Left cardiac atrium (tissue), 4 donors: ENCODE results near the gene MCF2L2. TPM values are rescaled to one million over a fixed set of nuclear protein-coding genes. Genes with fewer than 3 reads are reported as not detected.

Source experiments
- ATAC-seq, 2 donors: fragments of 200-7000 bp; cut with Tn5 transposase; one replicate each; pipeline ENCODE4 v1.9.1; 2020; ENCODE audit warnings: mild to moderate bottlenecking in 2 of 2, moderate library complexity in 2 of 2
- DNase-seq: peaks from one replicate; pipeline ENCODE4 v3.0.0-alpha.2; 2020
- intact Hi-C, 2 donors: fragments of 100-400 bp; cut with DNase I; formaldehyde crosslinking; loops; one replicate each; pipeline versions ENCODE4 v1.14.1 to v1.15.1; 2022 to 2023
- total RNA-seq, 2 donors: library from RNA; stranded (reverse); fragmentation: NEBNext Ultra II Directional; extraction: Animal tissue kit (Norgen Biotek cat#: 25700); gene quantifications; one replicate each; pipeline ENCODE4 v1.2.1, GENCODE V29; 2021
- donor health status: DM: no; HTN: yes; CAD: no.
- donor health status: DM: no; HTN: yes; CAD: no; lungs with severe emphysema.
- donor health status: DM: yes; HTN: yes; CAD: no.
- donor health status: Dilated cardiomyopathy.

The MCF2L2 gene
- total RNA-seq, 2 donors from 2014 or later = 0.34 to 1.1 TPM

GRCh38 chr3:183284570-183284969 lies 143.8 kb downstream of the MCF2L2 start:
- intact Hi-C loops = no loop called here
- no peak for ATAC-seq
- no peak for DNase-seq

GRCh38 chr3:183283886-183284285 lies 144.5 kb downstream of the MCF2L2 start:
- intact Hi-C loops = no loop called here
- DNase-seq (no peak), ATAC-seq (no peak)

- DNase-seq = no peak
- no peak for ATAC-seq
- intact Hi-C loops = no loop called here
These were observed 147.2 kb downstream of the MCF2L2 start for GRCh38 chr3:183281126-183281797.

- intact Hi-C loops = no loop called here
- no peak for DNase-seq
These were observed 149.0 kb downstream of the MCF2L2 start for GRCh38 chr3:183279371-183279770.

GRCh38 chr3:183278479-183279088 lies 149.8 kb downstream of the MCF2L2 start:
- intact Hi-C loops = no loop called here
- DNase-seq = no peak
- no peak for ATAC-seq

More at GRCh38 chr3:183279371-183279770, 149.0 kb downstream of the MCF2L2 start:
- ATAC-seq = no peak

- no peak for ATAC-seq
- no peak for DNase-seq
- intact Hi-C loops = no loop called here
These were observed 151.2 kb downstream of the MCF2L2 start for GRCh38 chr3:183277260-183277659.

- ATAC-seq (no peak), DNase-seq (no peak)
- intact Hi-C loops = no loop called here
These were observed 152.5 kb downstream of the MCF2L2 start for GRCh38 chr3:183275937-183276336.

GRCh38 chr3:183275418-183275817 lies 153.0 kb downstream of the MCF2L2 start:
- intact Hi-C loops = no loop called here
- ATAC-seq = peak in 1 of 2 donors; percentile 60
- DNase-seq = no peak

- no peak for ATAC-seq
- no peak for DNase-seq
- intact Hi-C loops = no loop called here
These were observed 153.8 kb downstream of the MCF2L2 start for GRCh38 chr3:183274609-183275008.

GRCh38 chr3:183272791-183273190 lies 155.6 kb downstream of the MCF2L2 start:
- ATAC-seq = no peak
- intact Hi-C loops = no loop called here
- no peak for DNase-seq

GRCh38 chr3:183272142-183272541 lies 156.3 kb downstream of the MCF2L2 start:
- intact Hi-C loops = no loop called here
- ATAC-seq (no peak), DNase-seq (no peak)

- ATAC-seq (no peak), DNase-seq (no peak)
- intact Hi-C loops = no loop called here
These were observed 158.1 kb downstream of the MCF2L2 start for GRCh38 chr3:183270344-183270743.

- intact Hi-C loops = no loop called here
- ATAC-seq (no peak), DNase-seq (no peak)
These were observed 159.1 kb downstream of the MCF2L2 start for GRCh38 chr3:183269345-183269744.

- intact Hi-C loops = no loop called here
- DNase-seq (no peak), ATAC-seq (no peak)
These were observed 160.1 kb downstream of the MCF2L2 start for GRCh38 chr3:183268366-183268765.

GRCh38 chr3:183267140-183267539 lies 161.3 kb downstream of the MCF2L2 start:
- ATAC-seq (no peak), DNase-seq (no peak)
- intact Hi-C loops = no loop called here

- DNase-seq = no peak
- intact Hi-C loops = no loop called here
- no peak for ATAC-seq
These were observed 162.0 kb downstream of the MCF2L2 start for GRCh38 chr3:183266454-183266853.

- DNase-seq (no peak), ATAC-seq (peak in 1 of 2 donors; percentile 91)
- intact Hi-C loops = no loop called here
These were observed 162.5 kb downstream of the MCF2L2 start for GRCh38 chr3:183265834-183266417.

- ATAC-seq (peak; percentile 70 to 75), DNase-seq (peak; percentile 35)
- intact Hi-C loops = no loop called here
These were observed 163.2 kb downstream of the MCF2L2 start for GRCh38 chr3:183265157-183265642.

GRCh38 chr3:183264268-183264667 lies 164.2 kb downstream of the MCF2L2 start:
- intact Hi-C loops = no loop called here
- DNase-seq = no peak
- no peak for ATAC-seq

GRCh38 chr3:183262875-183263378 lies 165.5 kb downstream of the MCF2L2 start:
- intact Hi-C loops = no loop called here
- ATAC-seq (no peak), DNase-seq (no peak)
